ENCODE measurements around the gene TARS2. TPM values are rescaled to one million over a fixed set of nuclear protein-coding genes. Genes with fewer than 3 reads are reported as not detected.

The TARS2 gene
- 14.5 TPM for total RNA-seq (2013)
- polyA plus RNA-seq (10 to 100 TPM; 12.0 to 14.7 (median 14.6) TPM), polyA minus RNA-seq (14.0 and 32.6 TPM in 2 replicates), total RNA-seq (1.6 to 11.4 (median 6.3) reads per million in 11 experiments)

GRCh38 chr1:150486966-150487762, at the start of gene TARS2:
TSS of gene TARS2 (plus strand) at chr1:150487419. CDS start at chr1:150487451, 32 bp downstream.
- peak within 1 kb of the TSS; percentile 70 to 96 (median 84) for H3K4me3 ChIP-seq (replicated peaks in 1 of 3; ENCODE audit: low read depth in 2 of 3, low read length in 3 of 3)
- H3K4me1 Mint-ChIP-seq = peaks cover 11% of the 10 kb centered on the region

More at GRCh38 chr1:150486966-150487762, at the start of gene TARS2:
- H3K9me3 Mint-ChIP-seq = peaks cover 0 to 3% (median 0%) of the 10 kb centered on the region in 7 donors
- Histone ChIP-seq H3K36me3 (replicated peaks in 1 of 2; ENCODE audit: control insufficient read depth in 1 of 2, insufficient read depth in 2 of 2, low read length in 2 of 2) (peaks cover 20 to 35% of the 10 kb centered on the region in 2 donors), H3K9me3 (replicated peaks in 1 of 2; ENCODE audit: control insufficient read depth in 1 of 2, insufficient read depth in 1 of 2, low read length in 2 of 2) (no peaks in the 10 kb centered on the region), H3K4me1 (ENCODE audit: control insufficient read depth in 1 of 2, insufficient read depth in 2 of 2, low read length in 2 of 2) (peaks cover 9% of the 10 kb centered on the region in 2 donors), H3K79me2 (ENCODE audit: insufficient read depth, low read length) (peaks cover 10% of the 10 kb centered on the region), H3K27ac (ENCODE audit: low read depth in 1 of 2, low read length in 2 of 2) (peak within 1 kb of the TSS in 1 of 2 donors; percentile 82), H3K4me2 (replicated peaks; ENCODE audit: extremely low read depth, low read length, poor library complexity, severe bottlenecking) (peak within 1 kb of the TSS; percentile 80), H2AFZ (ENCODE audit: insufficient read depth, low read depth, low read length, poor library complexity, severe bottlenecking) (peak within 1 kb of the TSS; percentile 92), H3K9ac (ENCODE audit: insufficient read depth, low read length, poor library complexity, severe bottlenecking) (peak within 1 kb of the TSS; percentile 82), H4K20me1 (ENCODE audit: insufficient read depth, low read length) (no peaks in the 10 kb centered on the region), H3K27me3 (ENCODE audit: control insufficient read depth in 2 of 2, insufficient read depth in 2 of 2, low read length in 2 of 2) (no peaks in the 10 kb centered on the region)
- 0% methylated on average over 22 of the region's 30 CpGs for whole genome bisulfite sequencing (ENCODE audit: insufficient coverage)
- H3K36me3 Mint-ChIP-seq = peaks cover 26 to 31% of the 10 kb centered on the region in 2 donors
- peaks cover 3% of the 10 kb centered on the region in 3 donors for H3K27me3 Mint-ChIP-seq (ENCODE audit: low read depth in 3 of 3)
- peak within 1 kb of the TSS; percentile 97 to 99 for H3K4me3 Mint-ChIP-seq
- intact Hi-C loops (cut with micrococcal nuclease) = loop anchor here in 1 of 2 donors (10.0 kb wide), 1 partner anchor 68 kb away; no protein-coding TSS in a partner anchor
- DNase-seq = peak; percentile 96 to 99 (median 97)
- peak within 1 kb of the TSS; percentile 90 to 98 (median 95) for H3K27ac Mint-ChIP-seq
- no peak for TF ChIP-seq CTCF (IDR thresholded peaks at IDR 0.05)

Data from CD14-positive monocyte (primary cell).